A549 (cell line): ENCODE data around the gene RPRD1A.

Source experiments
- POLR2A ChIP-seq: IDR thresholded peaks from 2 replicates; pipeline ENCODE4 v1.6.1; 2012; ENCODE audit warnings: mild to moderate bottlenecking, low read length
- TF ChIP-seq, protein P1 (sequence below): fragments of >200 bp; sonication (Bioruptor Twin); formaldehyde crosslinking; IDR thresholded peaks from 2 replicates; pipeline ENCODE4 v1.6.1; 2016

DNA sequence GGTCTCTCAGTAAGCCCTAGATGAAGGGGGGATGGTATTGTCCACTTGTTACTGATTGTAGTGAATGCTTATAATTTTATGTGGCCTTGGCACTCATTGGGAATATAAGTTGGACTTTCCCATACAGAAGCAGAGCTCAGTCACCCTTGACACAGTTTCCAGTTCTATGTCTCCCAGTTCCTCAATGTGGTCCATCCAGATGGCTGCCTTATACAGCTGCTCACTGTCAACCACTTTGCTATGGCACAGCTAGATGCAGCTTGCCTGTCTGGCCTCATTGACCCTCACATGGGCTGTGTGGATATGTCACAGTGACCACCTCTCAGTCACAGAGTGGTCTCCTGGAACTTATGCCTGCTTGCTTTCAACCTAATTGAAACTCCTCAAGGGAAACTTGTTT is 40.1 kb upstream of the RPRD1A start:
- TF ChIP-seq POLR2A, result no peak
- TF ChIP-seq, protein P1, sequence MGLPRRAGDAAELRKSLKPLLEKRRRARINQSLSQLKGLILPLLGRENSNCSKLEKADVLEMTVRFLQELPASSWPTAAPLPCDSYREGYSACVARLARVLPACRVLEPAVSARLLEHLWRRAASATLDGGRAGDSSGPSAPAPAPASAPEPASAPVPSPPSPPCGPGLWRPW, result no peak
